Inferior parietal cortex (tissue), 1 donor: Measurements from ENCODE around the gene SNCAIP.
"Not testable (repeated sequence)": the region's sequence is repeated elsewhere in the genome, so short reads cannot be mapped to it uniquely, and the experiment has no call there.

ENCODE experiments used
- DNase-seq: peaks from one replicate; pipeline ENCODE4 v3.0.0-alpha.2; 2016; ENCODE audit errors: extremely low spot score

Gene SNCAIP

GRCh38 chr5:122464191-122464590 is 152.2 kb downstream of the SNCAIP start:
- no peak for DNase-seq

- DNase-seq, result no peak
These were observed 153.1 kb downstream of the SNCAIP start for GRCh38 chr5:122465031-122465577.

GRCh38 chr5:122465994-122466393 is 154.0 kb downstream of the SNCAIP start:
- no peak for DNase-seq

GRCh38 chr5:122468351-122469116 is 156.5 kb downstream of the SNCAIP start:
- DNase-seq, result no peak

GRCh38 chr5:122469384-122469919 is 157.4 kb downstream of the SNCAIP start:
- DNase-seq, result no peak

GRCh38 chr5:122470365-122470764 is 158.3 kb downstream of the SNCAIP start:
- DNase-seq, result no peak

GRCh38 chr5:122471031-122471751 is 159.2 kb downstream of the SNCAIP start:
- no peak for DNase-seq

- DNase-seq, result no peak
These were observed 159.7 kb downstream of the SNCAIP start for GRCh38 chr5:122471752-122472061.

- DNase-seq, result no peak
These were observed 161.3 kb downstream of the SNCAIP start for GRCh38 chr5:122473138-122473843.

GRCh38 chr5:122473941-122474340 is 161.9 kb downstream of the SNCAIP start:
- DNase-seq, result no peak

- DNase-seq, result no peak
These were observed 166.9 kb downstream of the SNCAIP start for GRCh38 chr5:122478741-122479442.

GRCh38 chr5:122480146-122480545 is 168.1 kb downstream of the SNCAIP start:
- DNase-seq, result no peak

GRCh38 chr5:122484103-122484502 is 172.1 kb downstream of the SNCAIP start:
- DNase-seq, result no peak

GRCh38 chr5:122485226-122485625 is 173.2 kb downstream of the SNCAIP start:
- no peak for DNase-seq

- not testable (repeated sequence) for DNase-seq
These were observed 174.6 kb downstream of the SNCAIP start for GRCh38 chr5:122486616-122487015.

- DNase-seq, result no peak
These were observed 178.7 kb downstream of the SNCAIP start for GRCh38 chr5:122490718-122491117.

GRCh38 chr5:122492675-122493074 is 180.6 kb downstream of the SNCAIP start:
- DNase-seq, result no peak

- DNase-seq, result no peak
These were observed 181.3 kb downstream of the SNCAIP start for GRCh38 chr5:122493091-122494021.

GRCh38 chr5:122494109-122494508 is 182.1 kb downstream of the SNCAIP start:
- DNase-seq, result no peak

GRCh38 chr5:122498163-122498562 is 186.1 kb downstream of the SNCAIP start:
- DNase-seq, result peak; percentile 36
